Measurements from ENCODE around the gene RFX6. TPM values are rescaled to one million over a fixed set of nuclear protein-coding genes. Genes with fewer than 3 reads are reported as not detected.

Gene RFX6
- total RNA-seq, 1 donor from 2014 or later: not detected

GRCh38 chr6:116974526-116975316 lies 97.7 kb downstream of the RFX6 start:
- no peak for ATAC-seq

- no peak for ATAC-seq
Measured at GRCh38 chr6:116975600-116975999, 98.6 kb downstream of the RFX6 start.

DNA sequence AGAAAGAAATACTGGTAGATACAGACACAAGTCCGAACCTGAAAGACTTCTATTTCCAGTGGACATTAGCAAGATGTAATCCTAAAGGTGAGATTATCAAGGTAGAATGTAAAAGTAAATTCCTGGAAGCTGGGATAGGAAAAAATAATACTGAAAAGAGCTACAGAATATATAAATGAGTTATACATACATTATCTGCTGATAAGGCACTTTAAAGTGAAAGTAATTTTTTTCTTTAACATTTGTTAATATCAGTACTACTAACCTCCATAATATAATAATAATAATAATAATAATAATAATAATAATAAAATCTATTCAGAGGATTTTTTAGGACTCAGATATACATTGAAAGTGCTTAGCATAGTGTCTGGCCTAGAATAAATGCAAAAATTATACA lies 102.5 kb downstream of the RFX6 start:
- ATAC-seq: no peak

Other genes starting within 250 kb of the RFX6 start
- 10.0 TPM for gene ZUP1, start 208.5 kb upstream of the RFX6 start, total RNA-seq
- 5.7 TPM for gene KPNA5, start 196.0 kb upstream of the RFX6 start, total RNA-seq
- gene FAM162B, start 111.5 kb upstream of the RFX6 start, total RNA-seq: 0.92 TPM
- gene GPRC6A, start 48.2 kb upstream of the RFX6 start, total RNA-seq: not detected